WERI-Rb-1 (cell line): Measurements from ENCODE around the gene NPHP4.

ENCODE experiments used
- DNase-seq: peaks from one replicate; pipeline ENCODE4 v3.0.0-alpha.2; 2020
- H3K27ac ChIP-seq: fragments of 250-450 bp; sonication (Bioruptor Pico); 2 replicates; pipeline ENCODE4 v1.5.1; 2020; ENCODE audit warnings: mild to moderate bottlenecking, moderate library complexity
- H3K27me3 ChIP-seq: fragments of 250-450 bp; sonication (Bioruptor Pico); 2 replicates; pipeline ENCODE4 v1.5.1; 2021; ENCODE audit warnings: mild to moderate bottlenecking, low read depth, moderate library complexity; ENCODE audit not compliant: insufficient read depth, severe bottlenecking
- H3K36me3 ChIP-seq: fragments of 250-450 bp; sonication (Bioruptor Pico); 2 replicates; pipeline ENCODE4 v1.5.1; 2020; ENCODE audit warnings: mild to moderate bottlenecking, moderate library complexity
- H3K4me3 ChIP-seq: 2 replicates; pipeline ENCODE4 v1.5.1; 2011; ENCODE audit warnings: low read depth, mild to moderate bottlenecking, control low read depth, low read length
- H3K9me3 ChIP-seq: fragments of 250-450 bp; sonication (Bioruptor Pico); 2 replicates; pipeline ENCODE4 v1.5.1; 2021; ENCODE audit warnings: mild to moderate bottlenecking, moderate library complexity; ENCODE audit not compliant: severe bottlenecking
- CTCF ChIP-seq: IDR thresholded peaks from 2 replicates; pipeline ENCODE4 v1.5.1; 2011; ENCODE audit warnings: low read depth, mild to moderate bottlenecking, control low read depth, inconsistent platforms, low read length

Gene NPHP4

GRCh38 chr1:5888606-5889211 lies 103.5 kb downstream of the NPHP4 start:
- H3K27me3 ChIP-seq = no peaks in the 10 kb centered on the region
- peaks cover 7% of the 10 kb centered on the region for H3K36me3 ChIP-seq
- peak overlapping the region; percentile 33; the same call in 1 of the 2 replicates for H3K27ac ChIP-seq
- DNase-seq = peak; percentile 59
- H3K4me3 ChIP-seq = no peak overlapping the region
- H3K9me3 ChIP-seq = no peaks in the 10 kb centered on the region
- TF ChIP-seq CTCF = peak; percentile 57

- Histone ChIP-seq H3K36me3 (peaks cover 7% of the 10 kb centered on the region), H3K27me3 (no peaks in the 10 kb centered on the region), H3K4me3 (no peak overlapping the region), H3K27ac (peak overlapping the region; percentile 33; the same call in 1 of the 2 replicates), H3K9me3 (no peaks in the 10 kb centered on the region)
- DNase-seq = no peak
- no peak for TF ChIP-seq CTCF
Measured at GRCh38 chr1:5887971-5888361, 104.3 kb downstream of the NPHP4 start.

GRCh38 chr1:5887349-5887970 lies 104.8 kb downstream of the NPHP4 start:
- Histone ChIP-seq H3K27me3 (no peaks in the 10 kb centered on the region), H3K4me3 (no peak overlapping the region), H3K36me3 (peaks cover 7% of the 10 kb centered on the region), H3K9me3 (no peaks in the 10 kb centered on the region), H3K27ac (no peak overlapping the region)
- no peak for DNase-seq
- no peak for TF ChIP-seq CTCF

- no peak overlapping the region for H3K4me3 ChIP-seq
- no peaks in the 10 kb centered on the region for H3K9me3 ChIP-seq
- no peak overlapping the region for H3K27ac ChIP-seq
- peaks cover 7% of the 10 kb centered on the region for H3K36me3 ChIP-seq
- H3K27me3 ChIP-seq = no peaks in the 10 kb centered on the region
- DNase-seq = no peak
- TF ChIP-seq CTCF = no peak
Measured at GRCh38 chr1:5886541-5887348, 105.5 kb downstream of the NPHP4 start.

GRCh38 chr1:5886140-5886483 lies 106.1 kb downstream of the NPHP4 start:
- H3K27ac ChIP-seq = no peak overlapping the region
- no peaks in the 10 kb centered on the region for H3K27me3 ChIP-seq
- H3K4me3 ChIP-seq = no peak overlapping the region
- H3K36me3 ChIP-seq = peaks cover 10% of the 10 kb centered on the region
- TF ChIP-seq CTCF = no peak
- DNase-seq = no peak
- H3K9me3 ChIP-seq = no peaks in the 10 kb centered on the region
